Thyroid gland (tissue), 4 donors: ENCODE data around the gene TMEM259.

Experiments
- POLR2A ChIP-seq, 2 donors: fragments of 450-650 bp; IDR thresholded peaks; one replicate each; pipeline ENCODE4 v1.6.1; 2017; ENCODE audit warnings: antibody characterized with exemption in 2 of 2, mild to moderate bottlenecking in 2 of 2, moderate library complexity in 1 of 2
- TF ChIP-seq, protein P1 (sequence below), 6 experiments: fragments of 200-600 bp in 3 of 6; fragments of 450-650 bp in 3 of 6; sonication (generic) in 3 of 6; IDR thresholded peaks; one replicate each; pipeline ENCODE4 v1.5.1; 2016 to 2019; ENCODE audit warnings: antibody characterized with exemption in 6 of 6, mild to moderate bottlenecking in 2 of 6, inconsistent platforms in 1 of 6, moderate library complexity in 1 of 6

DNA sequence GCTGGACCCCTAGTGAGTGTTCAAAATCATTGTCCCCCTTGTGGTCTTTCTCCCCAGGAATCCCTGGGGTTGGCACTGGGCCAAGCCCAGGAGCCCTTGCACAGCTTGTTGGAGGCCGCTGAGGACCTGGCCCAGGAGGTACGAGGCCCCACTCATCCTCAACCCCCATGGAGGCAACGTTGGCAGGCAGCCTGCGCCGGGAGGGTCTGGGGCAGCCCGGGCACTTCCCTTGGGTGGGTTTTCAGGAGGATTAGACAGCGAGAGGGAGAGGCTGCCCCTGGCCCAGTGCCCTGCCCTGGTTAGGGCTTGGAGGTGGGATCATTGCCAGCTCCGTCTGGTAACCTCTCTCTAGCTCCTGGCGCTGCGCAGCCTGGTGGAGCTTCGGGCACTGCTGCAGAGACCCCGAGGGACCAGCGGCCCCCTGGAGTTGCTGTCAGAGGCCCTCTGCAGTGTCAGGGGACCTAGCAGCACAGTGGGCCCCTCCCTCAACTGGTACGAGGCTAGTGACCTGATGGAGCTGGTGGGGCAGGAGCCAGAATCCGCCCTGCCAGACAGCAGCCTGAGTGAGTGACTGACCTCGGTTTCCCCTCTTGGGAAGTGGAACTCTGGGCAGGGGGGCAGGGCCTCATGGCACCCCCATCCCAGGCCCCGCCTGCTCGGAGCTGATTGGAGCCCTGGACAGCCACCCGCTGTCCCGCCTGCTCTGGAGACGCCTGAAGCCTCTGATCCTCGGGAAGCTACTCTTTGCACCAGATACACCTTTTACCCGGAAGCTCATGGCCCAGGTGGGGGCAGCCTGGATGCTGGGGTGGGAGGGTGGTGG lies 22.0 kb upstream of the TMEM259 start:
- TF ChIP-seq, protein P1, sequence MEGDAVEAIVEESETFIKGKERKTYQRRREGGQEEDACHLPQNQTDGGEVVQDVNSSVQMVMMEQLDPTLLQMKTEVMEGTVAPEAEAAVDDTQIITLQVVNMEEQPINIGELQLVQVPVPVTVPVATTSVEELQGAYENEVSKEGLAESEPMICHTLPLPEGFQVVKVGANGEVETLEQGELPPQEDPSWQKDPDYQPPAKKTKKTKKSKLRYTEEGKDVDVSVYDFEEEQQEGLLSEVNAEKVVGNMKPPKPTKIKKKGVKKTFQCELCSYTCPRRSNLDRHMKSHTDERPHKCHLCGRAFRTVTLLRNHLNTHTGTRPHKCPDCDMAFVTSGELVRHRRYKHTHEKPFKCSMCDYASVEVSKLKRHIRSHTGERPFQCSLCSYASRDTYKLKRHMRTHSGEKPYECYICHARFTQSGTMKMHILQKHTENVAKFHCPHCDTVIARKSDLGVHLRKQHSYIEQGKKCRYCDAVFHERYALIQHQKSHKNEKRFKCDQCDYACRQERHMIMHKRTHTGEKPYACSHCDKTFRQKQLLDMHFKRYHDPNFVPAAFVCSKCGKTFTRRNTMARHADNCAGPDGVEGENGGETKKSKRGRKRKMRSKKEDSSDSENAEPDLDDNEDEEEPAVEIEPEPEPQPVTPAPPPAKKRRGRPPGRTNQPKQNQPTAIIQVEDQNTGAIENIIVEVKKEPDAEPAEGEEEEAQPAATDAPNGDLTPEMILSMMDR (IDR thresholded peaks at IDR 0.05): no peak
- no peak for TF ChIP-seq POLR2A (IDR thresholded peaks at IDR 0.05)
